GM10266 (cell line): Measurements from ENCODE around the gene COPRS.

Experiments used
- DNase-seq: peaks from one replicate; pipeline ENCODE4 v3.0.0; 2012; ENCODE audit errors: extremely low spot score
- TF ChIP-seq, protein P1 (sequence below): IDR thresholded peaks from 2 replicates; pipeline ENCODE4 v1.5.1; 2012; ENCODE audit warnings: mild to moderate bottlenecking, low read depth; ENCODE audit not compliant: control insufficient read depth, insufficient read depth; ENCODE audit errors: missing control alignments

The COPRS gene

GRCh38 chr17:31888124-31888523 lies 29.1 kb upstream of the COPRS start:
- DNase-seq, result no peak
- TF ChIP-seq, protein P1, sequence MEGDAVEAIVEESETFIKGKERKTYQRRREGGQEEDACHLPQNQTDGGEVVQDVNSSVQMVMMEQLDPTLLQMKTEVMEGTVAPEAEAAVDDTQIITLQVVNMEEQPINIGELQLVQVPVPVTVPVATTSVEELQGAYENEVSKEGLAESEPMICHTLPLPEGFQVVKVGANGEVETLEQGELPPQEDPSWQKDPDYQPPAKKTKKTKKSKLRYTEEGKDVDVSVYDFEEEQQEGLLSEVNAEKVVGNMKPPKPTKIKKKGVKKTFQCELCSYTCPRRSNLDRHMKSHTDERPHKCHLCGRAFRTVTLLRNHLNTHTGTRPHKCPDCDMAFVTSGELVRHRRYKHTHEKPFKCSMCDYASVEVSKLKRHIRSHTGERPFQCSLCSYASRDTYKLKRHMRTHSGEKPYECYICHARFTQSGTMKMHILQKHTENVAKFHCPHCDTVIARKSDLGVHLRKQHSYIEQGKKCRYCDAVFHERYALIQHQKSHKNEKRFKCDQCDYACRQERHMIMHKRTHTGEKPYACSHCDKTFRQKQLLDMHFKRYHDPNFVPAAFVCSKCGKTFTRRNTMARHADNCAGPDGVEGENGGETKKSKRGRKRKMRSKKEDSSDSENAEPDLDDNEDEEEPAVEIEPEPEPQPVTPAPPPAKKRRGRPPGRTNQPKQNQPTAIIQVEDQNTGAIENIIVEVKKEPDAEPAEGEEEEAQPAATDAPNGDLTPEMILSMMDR, result no peak

DNA sequence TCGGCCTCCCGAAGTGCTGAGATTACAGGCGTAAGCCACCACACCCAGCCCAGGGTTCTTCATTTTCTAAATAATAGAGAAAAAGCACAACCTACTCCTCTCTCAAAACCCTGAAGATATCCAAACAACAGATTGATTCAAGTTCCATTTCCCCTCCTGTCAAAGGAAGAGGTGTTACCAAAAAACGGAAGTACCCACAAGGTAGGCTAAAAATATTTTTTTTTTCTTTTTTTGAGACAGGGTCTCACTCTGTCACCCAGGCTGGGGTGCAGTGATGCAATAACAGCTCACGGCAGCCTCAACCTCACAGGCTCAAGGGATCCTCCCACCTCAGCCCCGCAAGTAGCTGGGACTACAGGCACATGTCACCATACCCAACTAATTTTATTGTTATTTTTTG lies 23.5 kb upstream of the COPRS start:
- TF ChIP-seq, protein P1, result no peak
- DNase-seq, result no peak

- TF ChIP-seq, protein P1, result no peak
- no peak for DNase-seq
These were observed 21.3 kb upstream of the COPRS start for GRCh38 chr17:31880311-31880710.

- TF ChIP-seq, protein P1, result no peak
- no peak for DNase-seq
These were observed 19.6 kb upstream of the COPRS start for GRCh38 chr17:31878703-31879073.

DNA sequence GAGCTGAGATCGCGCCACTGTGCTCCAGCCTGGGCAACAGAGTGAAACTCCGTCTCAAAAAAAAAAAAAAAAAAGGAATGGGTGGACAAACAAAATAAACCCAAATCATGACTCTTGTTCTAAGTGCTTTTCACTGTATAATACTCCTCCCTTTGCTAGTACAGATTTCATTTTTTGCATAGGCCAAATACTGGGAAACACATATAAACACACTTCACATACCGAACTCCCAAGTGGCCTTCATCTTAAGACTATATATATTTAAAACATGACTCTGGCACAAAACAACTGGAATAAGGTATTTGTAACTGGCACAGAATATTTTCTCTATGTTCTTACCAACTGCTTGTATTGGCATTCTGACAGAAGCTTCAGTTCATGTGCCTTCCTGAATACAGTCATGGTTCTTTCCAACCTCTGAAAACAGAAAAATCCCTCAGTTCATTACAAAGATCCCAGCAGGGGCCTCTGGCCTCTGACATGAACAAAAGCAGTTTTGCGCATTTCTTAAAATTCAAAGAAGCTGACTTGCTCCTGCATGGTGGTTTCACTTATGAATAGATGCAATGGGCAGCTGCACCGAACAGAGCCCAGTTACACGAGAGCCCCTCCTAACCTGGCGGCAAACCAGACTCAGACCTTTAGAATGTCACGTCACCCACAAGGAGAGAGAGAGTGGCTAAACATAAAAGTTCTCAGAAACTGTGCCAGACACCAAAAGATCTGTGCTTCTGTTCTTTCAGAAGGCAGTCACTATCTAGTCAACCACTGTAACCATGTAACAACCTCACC lies 19.1 kb upstream of the COPRS start:
- DNase-seq, result no peak
- TF ChIP-seq, protein P1, result no peak

- TF ChIP-seq, protein P1, result no peak
- no peak for DNase-seq
These were observed 18.3 kb upstream of the COPRS start for GRCh38 chr17:31877341-31877740.

DNA sequence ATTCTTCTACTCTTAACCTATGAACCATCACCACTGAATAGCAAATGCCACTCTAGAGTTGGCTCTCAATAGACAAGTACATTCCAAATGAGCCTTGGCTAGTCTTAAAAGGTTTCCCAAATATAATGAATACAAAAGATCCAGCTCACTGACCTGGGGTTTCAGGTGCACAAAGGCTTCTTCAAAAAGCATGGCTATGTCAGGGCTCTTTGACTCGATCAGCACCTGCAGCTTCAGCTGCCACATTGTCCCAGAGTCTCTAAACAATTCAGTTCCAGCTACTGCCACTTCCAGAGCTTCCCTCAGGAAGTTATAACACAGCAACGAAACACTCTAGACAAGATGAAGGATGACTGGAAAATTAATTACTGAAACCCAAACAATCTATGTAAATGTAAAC lies 16.0 kb upstream of the COPRS start:
- TF ChIP-seq, protein P1, result no peak
- DNase-seq, result no peak
